Right lobe of liver (tissue), 4 donors: ENCODE results near the gene SP140.

Experiments
- CTCF ChIP-seq, 4 donors: fragments of 200-600 bp in 3 of 4; fragments of 450-650 bp in 1 of 4; IDR thresholded peaks; one replicate each; pipeline versions ENCODE4 v1.5.1 to v1.8.0; 2016 to 2022; ENCODE audit warnings: antibody characterized with exemption in 4 of 4, mild to moderate bottlenecking in 2 of 4
- POLR2A ChIP-seq: fragments of 450-650 bp; IDR thresholded peaks from one replicate; pipeline ENCODE4 v1.6.1; 2017; ENCODE audit warnings: antibody characterized with exemption, mild to moderate bottlenecking
- donor health status: DM: no; HTN: no; CAD: no.
- donor health status: DM: no; HTN: no; CAD: no.
- donor health status: DM: no; HTN: yes; CAD: no.

GRCh38 chr2:230179907-230180306 lies 45.6 kb upstream of the SP140 start:
- TF ChIP-seq CTCF (IDR thresholded peaks at IDR 0.05) (no peak), POLR2A (no peak)
